ENCODE results near the gene PHOX2A.

GRCh38 chr11:72236774-72237111 lies 7.2 kb downstream of the PHOX2A start:
- TF ChIP-seq CTCF (IDR thresholded peaks at IDR 0.05; ENCODE audit: insufficient read depth, low read length, poor library complexity, severe bottlenecking) (no peak), EZH2phosphoT487 (conservative IDR thresholded peaks at IDR 0.05; ENCODE audit: low read length) (no peak)

All from SU-DHL-6 (cell line).